ENCODE measurements around the gene NFKB1. TPM values are rescaled to one million over a fixed set of nuclear protein-coding genes. Genes with fewer than 3 reads are reported as not detected.

NFKB1 gene
- total RNA-seq, 4 donors from 2014 or later, result 18.8 to 56.3 (median 30.8) TPM

- no peaks in the 10 kb centered on the region for H3K27me3 ChIP-seq
- TF ChIP-seq POLR2A (IDR thresholded peaks at IDR 0.05) (no peak), CTCF (IDR thresholded peaks at IDR 0.05) (no peak)
- no peak overlapping the region for H3K4me3 ChIP-seq
- H3K4me1 ChIP-seq, result no peaks in the 10 kb centered on the region
- no peaks in the 10 kb centered on the region for H3K36me3 ChIP-seq
- H3K27ac ChIP-seq, result no peak overlapping the region
- DNase-seq, result no peak
- intact Hi-C loops (cut with DNase I; ENCODE audit: low total_unique reads), result no loop called here
- no peaks in the 10 kb centered on the region for H3K9me3 ChIP-seq
Observed at GRCh38 chr4:102640669-102641068, 139.5 kb downstream of the NFKB1 start.

- no peak for DNase-seq
- Histone ChIP-seq H3K4me3 (no peak overlapping the region), H3K27ac (no peak overlapping the region), H3K4me1 (no peaks in the 10 kb centered on the region), H3K27me3 (no peaks in the 10 kb centered on the region), H3K9me3 (no peaks in the 10 kb centered on the region), H3K36me3 (no peaks in the 10 kb centered on the region)
- intact Hi-C loops (cut with DNase I; ENCODE audit: low total_unique reads), result no loop called here
- TF ChIP-seq POLR2A (IDR thresholded peaks at IDR 0.05), result no peak
- no peak for TF ChIP-seq CTCF (IDR thresholded peaks at IDR 0.05)
Observed at GRCh38 chr4:102641793-102642192, 140.6 kb downstream of the NFKB1 start.

GRCh38 chr4:102642631-102643298 is 141.6 kb downstream of the NFKB1 start:
- intact Hi-C loops (cut with DNase I; ENCODE audit: low total_unique reads), result no loop called here
- no peak overlapping the region for H3K4me3 ChIP-seq
- no peaks in the 10 kb centered on the region for H3K9me3 ChIP-seq
- H3K36me3 ChIP-seq, result no peaks in the 10 kb centered on the region
- H3K27me3 ChIP-seq, result no peaks in the 10 kb centered on the region
- DNase-seq, result no peak
- no peak for TF ChIP-seq CTCF (IDR thresholded peaks at IDR 0.05)
- TF ChIP-seq POLR2A (IDR thresholded peaks at IDR 0.05), result no peak
- H3K27ac ChIP-seq, result peak overlapping the region; percentile 17 to 40
- H3K4me1 ChIP-seq, result no peaks in the 10 kb centered on the region

- no peaks in the 10 kb centered on the region for H3K27me3 ChIP-seq
- no peak for TF ChIP-seq CTCF (IDR thresholded peaks at IDR 0.05)
- TF ChIP-seq POLR2A (IDR thresholded peaks at IDR 0.05), result no peak
- H3K27ac ChIP-seq, result no peak overlapping the region
- no peaks in the 10 kb centered on the region for H3K4me1 ChIP-seq
- no peaks in the 10 kb centered on the region for H3K36me3 ChIP-seq
- intact Hi-C loops (cut with DNase I; ENCODE audit: low total_unique reads), result no loop called here
- no peak for DNase-seq
- H3K9me3 ChIP-seq, result no peaks in the 10 kb centered on the region
- H3K4me3 ChIP-seq, result no peak overlapping the region
Observed at GRCh38 chr4:102647117-102647516, 146.0 kb downstream of the NFKB1 start.

GRCh38 chr4:102657206-102657605 is 156.0 kb downstream of the NFKB1 start:
- intact Hi-C loops (cut with DNase I; ENCODE audit: low total_unique reads), result no loop called here
- Histone ChIP-seq H3K36me3 (no peaks in the 10 kb centered on the region), H3K4me3 (no peak overlapping the region), H3K27ac (no peak overlapping the region), H3K9me3 (no peaks in the 10 kb centered on the region), H3K4me1 (no peaks in the 10 kb centered on the region), H3K27me3 (no peaks in the 10 kb centered on the region)
- DNase-seq, result no peak
- TF ChIP-seq CTCF (IDR thresholded peaks at IDR 0.05), result no peak
- TF ChIP-seq POLR2A (IDR thresholded peaks at IDR 0.05), result no peak

All from uterus (tissue), 4 donors.